NCI-H2171 treated with DMSO at 0.1 percent for 48 hours (cell line): Measurements from ENCODE around the gene GPD1L.
"Not testable (repeated sequence)": the region's sequence is repeated elsewhere in the genome, so short reads cannot be mapped to it uniquely, and the experiment has no call there.

Source experiments
- DNase-seq: peaks from one replicate; lab custom pipeline; 2025; lab: John Stamatoyannopoulos, UW

The GPD1L gene

GRCh38 chr3:32105291-32106131, 909 bp upstream of the GPD1L start:
- no peak for DNase-seq

- peak; percentile 36 for DNase-seq
Observed at GRCh38 chr3:32106929-32107362, 526 bp downstream of the GPD1L start.

DNA sequence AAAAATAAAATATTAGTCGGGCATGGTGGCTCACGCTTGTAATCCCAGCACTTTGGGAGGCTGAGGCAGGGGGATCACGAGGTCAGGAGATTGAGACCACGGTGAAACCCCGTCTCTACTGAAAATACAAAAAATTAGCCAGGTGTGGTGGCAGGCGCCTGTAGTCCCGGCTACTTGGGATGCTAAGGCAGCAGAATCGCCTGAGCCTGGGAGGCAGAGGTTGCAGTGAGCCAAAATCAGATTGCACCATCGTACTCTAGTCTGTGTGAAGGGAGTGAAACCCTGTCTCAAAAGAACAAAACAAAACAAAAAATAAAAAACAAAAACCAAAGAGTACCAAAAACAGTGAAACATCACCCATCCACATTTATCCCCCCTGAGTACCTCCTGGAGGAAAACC, 1.8 kb downstream of the GPD1L start:
- not testable (repeated sequence) for DNase-seq

DNA sequence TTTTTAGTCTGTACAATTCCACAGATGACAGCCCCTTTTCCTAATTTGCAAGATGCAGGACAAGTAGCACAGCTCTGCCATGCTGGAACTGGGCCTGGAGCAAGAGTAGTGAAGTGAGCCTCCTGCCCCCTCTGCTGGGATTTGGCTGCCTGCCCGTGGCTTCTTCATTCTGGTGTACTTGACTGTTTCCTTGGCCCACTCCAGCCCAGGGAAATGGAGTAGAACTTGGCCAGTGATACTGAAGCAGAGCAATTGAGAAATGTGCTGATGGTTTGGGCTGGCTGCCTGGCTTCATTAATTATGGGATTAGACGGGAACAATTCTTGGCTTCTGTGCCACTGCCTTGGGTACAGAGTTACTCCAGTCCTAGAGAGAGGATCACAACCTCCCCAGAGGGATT, 2.8 kb downstream of the GPD1L start:
- peak; percentile 1 for DNase-seq

GRCh38 chr3:32110233-32110760, 3.9 kb downstream of the GPD1L start:
- DNase-seq: no peak

DNA sequence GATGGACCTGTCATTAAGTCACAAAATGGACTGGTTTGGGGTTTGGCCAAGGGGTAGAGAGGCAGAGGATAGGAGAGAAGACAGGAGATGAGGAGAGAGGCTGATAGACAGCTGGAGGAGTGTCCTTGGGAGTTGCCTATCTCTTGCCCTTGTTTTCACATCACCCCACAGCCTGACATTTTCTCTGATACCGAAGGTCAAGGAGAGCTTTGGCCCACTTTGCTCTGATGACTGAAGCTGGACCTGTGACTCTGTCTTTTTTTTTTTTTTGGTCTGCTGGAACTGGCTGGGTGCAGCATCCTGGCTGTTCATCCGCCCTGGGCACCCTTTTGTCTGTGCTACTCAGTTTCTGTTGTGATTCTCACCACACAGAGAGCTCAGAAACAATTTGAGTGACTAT, 5.1 kb downstream of the GPD1L start:
- DNase-seq: no peak

GRCh38 chr3:32113566-32113965, 7.1 kb downstream of the GPD1L start:
- no peak for DNase-seq

- no peak for DNase-seq
Observed at GRCh38 chr3:32113981-32114545, 7.6 kb downstream of the GPD1L start.

DNA sequence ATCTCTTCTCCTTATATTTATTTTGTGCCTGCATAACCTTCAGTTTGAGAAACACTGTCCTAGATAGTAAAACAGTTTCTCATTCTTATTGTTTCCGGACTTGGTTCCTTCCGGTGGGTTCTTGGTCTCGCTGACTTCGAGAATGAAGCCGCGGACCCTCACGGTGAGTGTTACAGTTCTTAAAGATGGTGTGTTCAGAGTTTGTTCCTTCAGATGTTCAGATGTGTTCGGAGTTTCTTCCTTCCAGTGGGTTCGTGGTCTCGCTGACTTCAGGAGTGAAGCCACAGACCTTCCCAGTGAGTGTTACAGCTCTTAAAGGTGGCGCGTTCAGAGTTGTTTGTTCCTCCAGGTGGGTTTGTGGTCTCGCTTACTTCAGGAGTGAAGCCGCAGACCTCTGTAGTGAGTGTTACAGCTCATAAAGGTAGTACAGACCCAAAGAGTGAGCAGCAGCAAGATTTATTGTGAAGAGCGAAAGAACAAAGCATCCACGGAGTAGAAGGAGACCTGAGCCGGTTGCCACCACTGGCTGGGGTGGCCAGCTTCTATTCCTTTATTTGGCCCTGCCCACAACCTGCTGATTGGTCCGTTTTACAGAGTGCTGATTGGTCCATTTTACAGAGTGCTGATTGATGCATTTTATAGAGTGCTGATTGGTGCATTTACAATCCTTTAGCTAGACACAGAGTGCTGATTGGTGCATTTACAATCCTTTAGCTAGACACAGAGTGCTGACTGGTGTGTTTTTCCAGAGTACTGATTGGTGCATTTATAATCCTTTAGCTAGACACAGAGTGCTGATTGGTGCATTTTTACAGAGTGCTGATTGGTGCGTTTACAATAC, 8.3 kb downstream of the GPD1L start:
- DNase-seq: not testable (repeated sequence)

DNA sequence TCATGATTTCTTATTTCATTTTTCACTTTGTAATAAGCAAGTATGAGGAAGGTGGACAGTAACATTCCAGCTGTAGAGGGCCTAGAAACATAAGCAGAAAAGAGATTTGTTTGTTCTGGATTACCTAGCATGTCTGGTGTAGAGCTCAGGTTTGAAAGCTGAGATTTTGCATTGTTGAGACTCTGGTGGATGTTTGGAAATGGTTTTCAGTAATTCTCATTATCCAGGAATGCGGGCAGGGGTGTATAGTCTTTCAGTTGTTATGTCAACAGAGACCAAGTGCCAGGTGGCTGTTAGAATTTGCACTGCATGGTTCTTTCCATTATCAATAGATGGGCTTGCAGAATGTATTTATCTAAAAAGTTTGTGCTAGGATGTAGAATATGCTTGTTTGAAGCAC, 10.9 kb downstream of the GPD1L start:
- DNase-seq: no peak

DNA sequence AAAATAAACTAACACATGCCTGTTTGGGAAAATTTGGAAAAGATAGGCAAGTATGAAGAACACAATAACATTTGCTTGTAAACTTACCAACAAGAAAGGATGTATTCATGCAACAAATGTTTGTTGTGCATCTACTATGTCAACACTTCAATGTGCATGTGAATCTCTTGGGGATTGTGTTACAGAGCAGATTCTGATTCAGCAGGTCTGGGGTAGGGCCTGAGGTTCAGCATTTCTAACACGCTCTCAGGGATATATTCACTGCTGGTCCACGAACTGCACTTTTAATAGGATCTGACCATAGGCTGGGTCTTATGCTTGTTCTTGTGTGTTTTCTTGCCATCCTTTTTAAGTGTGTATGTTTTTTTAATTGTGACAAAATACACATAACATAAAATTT, 11.8 kb downstream of the GPD1L start:
- DNase-seq: no peak

DNA sequence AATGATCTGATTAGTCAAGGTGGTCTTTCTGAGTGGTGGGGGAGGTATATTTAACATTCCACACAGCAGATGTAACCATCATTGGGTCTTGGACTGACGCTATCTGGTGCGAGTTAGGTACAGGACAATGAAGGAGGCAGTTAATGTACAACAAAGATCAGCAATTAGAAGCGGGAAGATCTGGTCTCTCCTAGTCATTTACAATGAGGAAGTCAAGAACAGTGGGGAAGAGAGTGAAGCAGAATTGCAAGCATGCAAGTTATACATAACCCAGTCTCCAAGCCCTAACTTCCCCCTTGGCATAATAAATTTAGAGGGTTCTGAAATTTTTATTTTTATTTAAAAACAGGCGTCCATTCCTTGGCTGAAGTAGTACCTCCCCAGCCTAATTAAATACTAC, 14.1 kb downstream of the GPD1L start:
- no peak for DNase-seq

DNA sequence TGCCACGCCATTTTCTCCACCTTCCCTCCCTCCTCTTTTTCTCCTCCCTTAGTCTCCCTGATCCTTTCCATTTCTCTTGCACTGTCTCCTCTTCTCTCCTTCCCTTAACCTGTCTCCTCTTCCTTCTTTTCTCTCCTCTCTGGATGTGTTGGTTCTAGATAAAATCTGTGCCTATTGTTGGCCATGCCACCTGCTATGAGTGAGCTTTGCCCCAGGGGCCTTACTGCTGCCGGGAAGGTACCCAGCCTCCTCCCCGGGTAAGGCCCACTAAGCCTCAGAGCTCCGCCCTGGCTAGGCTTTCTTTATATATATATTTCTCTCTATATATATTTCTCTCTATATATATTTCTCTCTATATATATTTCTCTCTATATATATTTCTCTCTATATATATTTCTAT, 14.7 kb downstream of the GPD1L start:
- no peak for DNase-seq

GRCh38 chr3:32123620-32124019, 17.2 kb downstream of the GPD1L start:
- no peak for DNase-seq

DNA sequence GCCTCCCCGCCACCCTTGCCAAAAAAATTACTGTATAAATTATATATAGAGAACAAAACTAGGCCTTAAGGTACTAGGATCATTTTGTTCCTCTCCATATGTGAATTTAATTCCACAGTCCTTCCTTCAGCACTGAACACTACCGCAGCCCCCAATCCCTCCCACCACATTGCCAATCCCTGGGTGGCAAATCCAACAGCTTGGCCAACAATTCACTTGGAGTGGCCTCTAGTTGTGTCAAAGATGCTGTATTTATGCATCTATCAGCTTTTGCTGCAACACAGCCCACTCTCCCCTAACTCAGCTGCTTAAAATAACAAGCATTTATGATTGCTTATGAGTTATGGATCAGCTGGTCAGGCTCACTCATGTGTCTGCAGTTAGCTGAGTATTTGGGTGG, 18.6 kb downstream of the GPD1L start:
- no peak for DNase-seq

- DNase-seq: no peak
Observed at GRCh38 chr3:32126305-32127015, 20.0 kb downstream of the GPD1L start.

DNA sequence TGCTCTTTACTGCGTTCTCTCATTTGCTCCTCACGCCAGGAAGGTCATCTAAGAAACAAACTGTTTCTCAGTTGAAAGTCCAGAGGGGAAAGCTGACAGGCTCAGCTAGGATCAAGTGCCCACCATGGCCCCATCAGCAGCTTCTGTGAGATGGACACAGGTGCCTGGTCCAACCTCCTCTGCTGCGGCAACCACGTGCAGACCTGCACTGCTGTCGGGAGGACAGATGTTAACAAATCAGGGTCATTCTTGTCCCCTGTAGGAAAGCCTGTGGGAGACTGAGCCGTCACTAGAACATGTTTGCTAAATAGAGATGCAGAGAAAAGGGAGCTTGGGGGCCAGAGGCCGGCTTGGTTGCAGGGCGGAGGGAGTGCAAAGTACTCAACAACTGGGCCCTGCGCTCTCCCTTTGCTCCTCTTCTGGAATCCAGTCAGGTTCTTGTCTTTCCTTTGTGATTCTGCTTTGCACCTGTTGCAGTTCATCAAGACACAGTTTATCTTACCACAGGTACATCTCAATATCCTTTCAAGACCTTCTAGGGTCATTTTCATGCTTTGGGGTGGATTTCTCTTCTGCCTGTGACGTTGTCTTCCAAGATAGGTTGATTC, 20.9 kb downstream of the GPD1L start:
- no peak for DNase-seq

DNA sequence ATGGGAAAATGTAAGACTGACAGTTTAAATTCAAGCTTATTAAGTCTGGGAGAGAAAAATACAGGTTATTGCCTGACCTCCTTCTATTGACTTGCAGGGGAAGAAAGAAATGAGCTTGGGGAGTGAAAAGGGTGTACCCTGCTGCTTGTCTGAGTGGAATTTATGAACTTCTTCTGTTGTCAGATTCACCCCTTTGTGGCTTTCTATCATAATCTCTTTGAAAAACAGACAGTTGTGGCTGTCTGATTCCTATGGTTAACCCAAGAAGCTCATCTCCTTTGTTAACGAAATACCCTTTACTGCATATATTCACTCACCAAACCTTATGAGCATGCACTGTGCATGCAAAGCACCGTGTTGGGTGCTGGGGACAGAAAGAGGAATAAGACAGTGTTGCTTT, 22.5 kb downstream of the GPD1L start:
- DNase-seq: no peak

DNA sequence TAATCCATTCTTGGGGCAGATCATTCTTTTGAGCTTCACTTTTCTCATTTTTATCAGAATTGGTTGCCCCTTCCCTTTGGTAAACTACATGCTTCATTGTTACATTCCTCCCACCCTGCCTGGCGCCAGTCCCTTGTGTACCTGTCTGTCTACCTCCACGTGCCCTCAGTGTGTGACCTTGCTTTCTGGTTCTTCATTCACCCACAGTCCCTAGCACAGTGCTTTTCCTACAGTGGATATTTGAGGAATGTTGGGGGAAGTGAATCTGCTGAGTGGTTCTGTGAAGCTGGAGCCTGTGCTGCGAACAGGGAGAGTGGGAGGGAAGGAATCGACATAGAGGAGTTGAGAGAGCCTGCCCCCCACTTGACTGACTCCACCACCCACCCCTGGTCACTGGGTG, 23.4 kb downstream of the GPD1L start:
- no peak for DNase-seq

GRCh38 chr3:32132121-32132520, 25.7 kb downstream of the GPD1L start:
- DNase-seq: no peak

- no peak for DNase-seq
Observed at GRCh38 chr3:32132706-32133105, 26.3 kb downstream of the GPD1L start.

DNA sequence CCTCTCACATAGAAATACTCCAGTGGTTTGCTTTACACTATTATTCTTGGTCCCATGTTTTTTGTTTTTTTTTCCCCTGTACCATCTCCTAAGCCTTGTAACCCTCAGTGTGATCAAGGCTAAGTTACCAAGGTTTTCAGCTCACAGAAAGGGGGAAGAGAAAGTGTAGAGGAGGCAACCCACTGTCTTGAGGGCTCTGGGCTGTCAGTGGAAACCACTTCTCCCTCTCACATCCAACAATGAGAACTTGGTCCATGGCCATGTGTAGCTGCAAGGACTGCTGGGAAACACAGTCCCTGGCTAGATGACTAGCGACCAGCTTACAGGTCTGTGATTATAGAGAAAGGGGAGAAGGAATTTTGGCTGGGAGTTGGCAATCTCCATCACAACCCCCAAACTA, 30.3 kb downstream of the GPD1L start:
- no peak for DNase-seq
